ELR (cell line): ENCODE measurements around the gene MAP2K2.

Source experiments
- DNase-seq: peaks from one replicate; pipeline ENCODE4 v3.0.0-alpha.2; 2015; ENCODE audit warnings: low read depth

MAP2K2 gene

GRCh38 chr19:4043966-4044715, 79.8 kb downstream of the MAP2K2 start:
- no peak for DNase-seq

GRCh38 chr19:4043401-4043800, 80.5 kb downstream of the MAP2K2 start:
- no peak for DNase-seq

DNA sequence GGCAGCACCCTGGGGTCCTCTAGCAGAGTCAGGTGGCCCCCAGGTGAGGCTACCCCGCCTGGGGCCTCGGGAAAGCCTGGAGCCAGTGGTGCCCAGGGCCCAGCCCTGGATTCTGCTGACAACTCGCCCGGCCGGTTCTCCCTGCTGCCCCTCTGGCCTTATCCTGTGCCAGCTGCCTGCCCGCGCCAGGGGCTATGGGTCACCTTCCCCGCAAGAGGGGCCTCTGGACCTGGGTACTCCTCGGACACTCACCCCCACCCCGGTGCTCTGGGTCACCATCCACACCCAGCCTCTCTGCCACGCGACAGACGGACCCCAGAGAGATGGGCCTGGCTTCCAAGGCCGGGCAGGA, 81.2 kb downstream of the MAP2K2 start:
- DNase-seq, result no peak

GRCh38 chr19:4042064-4042730, 81.7 kb downstream of the MAP2K2 start:
- DNase-seq, result no peak
